Measurements from ENCODE around the gene ACIN1. TPM values are rescaled to one million over a fixed set of nuclear protein-coding genes. Genes with fewer than 3 reads are reported as not detected.

The ACIN1 gene
- total and polyA plus RNA-seq, 12 donors = 35.7 to 119 (median 68.0) TPM

DNA sequence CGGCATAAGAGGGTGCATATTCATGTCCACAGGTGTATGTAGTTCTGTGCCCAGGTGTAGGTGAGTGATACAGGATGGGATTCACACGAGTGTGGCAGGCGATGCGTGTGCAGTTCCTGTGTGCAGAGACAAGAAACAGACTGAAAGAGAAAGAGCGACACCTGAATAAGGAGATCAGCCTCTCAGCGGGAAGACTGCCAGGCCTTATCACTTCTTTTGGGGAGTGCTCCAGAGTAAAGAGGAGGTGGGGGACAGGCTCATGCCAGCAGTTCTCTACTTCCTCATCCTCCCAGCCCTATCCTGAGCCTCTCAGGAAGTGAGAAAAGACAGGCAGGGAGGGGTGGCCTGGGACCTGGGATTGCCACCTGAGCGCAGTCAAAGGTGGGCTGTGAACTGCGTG, 50.1 kb downstream of the ACIN1 start:
- Histone ChIP-seq H3K4me3 (no peak overlapping the region), H3K9me3 (no peaks in the 10 kb centered on the region), H3K36me3 (no peaks in the 10 kb centered on the region), H3K4me1 (peaks cover 2 to 33% (median 19%) of the 10 kb centered on the region in 9 donors), H3K27me3 (no peaks in the 10 kb centered on the region), H3K27ac (peak overlapping the region in 6 of 10 donors; percentile 36 to 82 (median 72))
- intact Hi-C loops (cut with DNase I) = no loop called here
- TF ChIP-seq, protein P1, sequence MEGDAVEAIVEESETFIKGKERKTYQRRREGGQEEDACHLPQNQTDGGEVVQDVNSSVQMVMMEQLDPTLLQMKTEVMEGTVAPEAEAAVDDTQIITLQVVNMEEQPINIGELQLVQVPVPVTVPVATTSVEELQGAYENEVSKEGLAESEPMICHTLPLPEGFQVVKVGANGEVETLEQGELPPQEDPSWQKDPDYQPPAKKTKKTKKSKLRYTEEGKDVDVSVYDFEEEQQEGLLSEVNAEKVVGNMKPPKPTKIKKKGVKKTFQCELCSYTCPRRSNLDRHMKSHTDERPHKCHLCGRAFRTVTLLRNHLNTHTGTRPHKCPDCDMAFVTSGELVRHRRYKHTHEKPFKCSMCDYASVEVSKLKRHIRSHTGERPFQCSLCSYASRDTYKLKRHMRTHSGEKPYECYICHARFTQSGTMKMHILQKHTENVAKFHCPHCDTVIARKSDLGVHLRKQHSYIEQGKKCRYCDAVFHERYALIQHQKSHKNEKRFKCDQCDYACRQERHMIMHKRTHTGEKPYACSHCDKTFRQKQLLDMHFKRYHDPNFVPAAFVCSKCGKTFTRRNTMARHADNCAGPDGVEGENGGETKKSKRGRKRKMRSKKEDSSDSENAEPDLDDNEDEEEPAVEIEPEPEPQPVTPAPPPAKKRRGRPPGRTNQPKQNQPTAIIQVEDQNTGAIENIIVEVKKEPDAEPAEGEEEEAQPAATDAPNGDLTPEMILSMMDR (IDR thresholded peaks at IDR 0.05) = no peak
- no peak for ATAC-seq
- no peak for DNase-seq
- WGBS, 2 donors = 82 to 83% methylated on average over 8 of the region's 8 CpGs

GRCh38 chr14:23043754-23044153, 51.2 kb downstream of the ACIN1 start:
- peaks cover 2 to 33% (median 19%) of the 10 kb centered on the region in 9 donors for H3K4me1 ChIP-seq
- ATAC-seq = no peak
- no peaks in the 10 kb centered on the region for H3K9me3 ChIP-seq
- TF ChIP-seq, protein P1 (IDR thresholded peaks at IDR 0.05) = no peak
- no peak for DNase-seq
- no peak overlapping the region for H3K27ac ChIP-seq
- intact Hi-C loops (cut with DNase I) = no loop called here
- H3K4me3 ChIP-seq = no peak overlapping the region
- H3K27me3 ChIP-seq = no peaks in the 10 kb centered on the region
- 76 to 79% methylated on average over 3 of the region's 3 CpGs for WGBS, 2 donors
- no peaks in the 10 kb centered on the region for H3K36me3 ChIP-seq

- no peaks in the 10 kb centered on the region for H3K36me3 ChIP-seq
- H3K27me3 ChIP-seq = no peaks in the 10 kb centered on the region
- H3K4me1 ChIP-seq = peaks cover 2 to 33% (median 19%) of the 10 kb centered on the region in 9 donors
- DNase-seq = no peak
- TF ChIP-seq, protein P1 (IDR thresholded peaks at IDR 0.05) = no peak
- 86 to 88% methylated on average over 6 of the region's 6 CpGs for WGBS, 2 donors
- no peaks in the 10 kb centered on the region for H3K9me3 ChIP-seq
- H3K4me3 ChIP-seq = no peak overlapping the region
- intact Hi-C loops (cut with DNase I) = no loop called here
- H3K27ac ChIP-seq = no peak overlapping the region
- no peak for ATAC-seq
These were observed 51.8 kb downstream of the ACIN1 start for GRCh38 chr14:23043145-23043544.

DNA sequence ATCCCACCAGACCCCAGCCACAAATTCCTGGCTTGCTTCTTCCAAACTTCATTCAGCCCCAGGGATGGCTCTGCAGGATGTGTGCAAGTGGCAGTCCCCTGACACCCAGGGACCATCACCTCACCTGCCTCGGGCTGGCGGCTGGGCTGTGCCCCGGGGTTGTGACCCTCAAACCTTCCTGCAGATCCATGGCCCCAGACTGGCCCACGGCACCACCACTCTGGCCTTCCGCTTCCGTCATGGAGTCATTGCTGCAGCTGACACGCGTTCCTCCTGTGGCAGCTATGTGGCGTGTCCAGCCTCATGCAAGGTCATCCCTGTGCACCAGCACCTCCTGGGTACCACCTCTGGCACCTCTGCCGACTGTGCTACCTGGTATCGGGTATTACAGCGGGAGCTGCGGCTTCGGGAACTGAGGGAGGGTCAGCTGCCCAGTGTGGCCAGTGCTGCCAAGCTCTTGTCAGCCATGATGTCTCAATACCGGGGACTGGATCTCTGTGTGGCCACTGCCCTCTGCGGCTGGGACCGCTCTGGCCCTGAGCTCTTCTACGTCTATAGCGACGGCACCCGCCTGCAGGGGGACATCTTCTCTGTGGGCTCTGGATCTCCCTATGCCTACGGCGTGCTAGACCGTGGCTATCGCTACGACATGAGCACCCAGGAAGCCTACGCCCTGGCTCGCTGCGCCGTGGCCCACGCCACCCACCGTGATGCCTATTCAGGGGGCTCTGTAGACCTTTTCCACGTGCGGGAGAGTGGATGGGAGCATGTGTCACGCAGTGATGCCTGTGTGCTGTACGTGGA, 52.6 kb downstream of the ACIN1 start, which contains the start of gene PSMB11:
Gene PSMB11, plus strand, starts transcription at position 51 of the 804 bp plus-strand sequence. Its CDS starts 14 bp downstream, at position 65.
- no peaks in the 10 kb centered on the region for H3K27me3 ChIP-seq
- intact Hi-C loops (cut with DNase I) = no loop called here
- TF ChIP-seq, protein P1 (IDR thresholded peaks at IDR 0.05) = no peak
- H3K27ac ChIP-seq = no peak within 1 kb of the TSS
- ATAC-seq = no peak
- no peak for DNase-seq
- peaks cover 2 to 30% (median 19%) of the 10 kb centered on the region in 9 donors for H3K4me1 ChIP-seq
- H3K36me3 ChIP-seq = no peaks in the 10 kb centered on the region
- 96% methylated on average over 36 of the region's 36 CpGs for WGBS, 2 donors
- H3K4me3 ChIP-seq = no peak within 1 kb of the TSS
- H3K9me3 ChIP-seq = no peaks in the 10 kb centered on the region

Data from heart right ventricle (tissue), 16 donors.